IgD-negative memory B cell (primary cell): ENCODE measurements around the gene TDRD5. TPM values are rescaled to one million over a fixed set of nuclear protein-coding genes. Genes with fewer than 3 reads are reported as not detected.

Source experiments
- polyA plus RNA-seq: library from polyadenylated mRNA; unstranded; fragments of 300-500 nt; fragmentation: Illumina TruSeq; gene quantifications from one replicate; pipeline ENCODE4 v1.2.3, GENCODE V29; 2021

TDRD5 gene
- polyA plus RNA-seq, 1 donor from 2014 or later, result not detected

Other genes with a start within 250 kb of the TDRD5 start
- not detected for gene AXDND1, start 225.9 kb upstream of the TDRD5 start, polyA plus RNA-seq
- gene NPHS2, start 15.9 kb upstream of the TDRD5 start, polyA plus RNA-seq, result not detected
- not detected for gene FAM163A, start 151.5 kb downstream of the TDRD5 start, polyA plus RNA-seq